GM12878 (cell line): ENCODE results near the gene CEP19.

Source experiments
- ATF7 ChIP-seq: fragments of 450-650 bp; IDR thresholded peaks from 2 replicates; pipeline ENCODE4 v1.6.1; 2016; ENCODE audit warnings: low read depth, mild to moderate bottlenecking
- BMI1 ChIP-seq: fragments of 450-650 bp; IDR thresholded peaks from 2 replicates; pipeline ENCODE4 v1.6.1; 2016; ENCODE audit warnings: mild to moderate bottlenecking, moderate library complexity, borderline replicate concordance
- ETV6 ChIP-seq, 2 experiments: fragments of 450-650 bp in 1 of 2; IDR thresholded peaks in 1 of 2; conservative IDR thresholded peaks in 1 of 2; 2 replicates each; pipeline ENCODE4 v1.6.1; 2014; ENCODE audit warnings: antibody characterized with exemption in 1 of 2, borderline replicate concordance in 1 of 2, low read depth in 1 of 2, mild to moderate bottlenecking in 1 of 2, moderate library complexity in 1 of 2
- JUNB ChIP-seq: IDR thresholded peaks from 2 replicates; pipeline ENCODE4 v1.6.1; 2016; ENCODE audit warnings: antibody characterized with exemption, mild to moderate bottlenecking
- TF ChIP-seq, protein P1 (sequence below), 3 experiments: IDR thresholded peaks in 2 of 3; conservative IDR thresholded peaks in 1 of 3; 2 replicates each; pipeline ENCODE4 v1.5.1; 2011; ENCODE audit warnings: low read depth in 3 of 3, low read length in 3 of 3, mild to moderate bottlenecking in 3 of 3, control low read depth in 2 of 3, moderate library complexity in 2 of 3, inconsistent platforms in 1 of 3, mixed read lengths in 1 of 3; ENCODE audit not compliant: control insufficient read depth in 2 of 3, insufficient read depth in 1 of 3; ENCODE audit errors: extremely low read depth in 1 of 3

DNA sequence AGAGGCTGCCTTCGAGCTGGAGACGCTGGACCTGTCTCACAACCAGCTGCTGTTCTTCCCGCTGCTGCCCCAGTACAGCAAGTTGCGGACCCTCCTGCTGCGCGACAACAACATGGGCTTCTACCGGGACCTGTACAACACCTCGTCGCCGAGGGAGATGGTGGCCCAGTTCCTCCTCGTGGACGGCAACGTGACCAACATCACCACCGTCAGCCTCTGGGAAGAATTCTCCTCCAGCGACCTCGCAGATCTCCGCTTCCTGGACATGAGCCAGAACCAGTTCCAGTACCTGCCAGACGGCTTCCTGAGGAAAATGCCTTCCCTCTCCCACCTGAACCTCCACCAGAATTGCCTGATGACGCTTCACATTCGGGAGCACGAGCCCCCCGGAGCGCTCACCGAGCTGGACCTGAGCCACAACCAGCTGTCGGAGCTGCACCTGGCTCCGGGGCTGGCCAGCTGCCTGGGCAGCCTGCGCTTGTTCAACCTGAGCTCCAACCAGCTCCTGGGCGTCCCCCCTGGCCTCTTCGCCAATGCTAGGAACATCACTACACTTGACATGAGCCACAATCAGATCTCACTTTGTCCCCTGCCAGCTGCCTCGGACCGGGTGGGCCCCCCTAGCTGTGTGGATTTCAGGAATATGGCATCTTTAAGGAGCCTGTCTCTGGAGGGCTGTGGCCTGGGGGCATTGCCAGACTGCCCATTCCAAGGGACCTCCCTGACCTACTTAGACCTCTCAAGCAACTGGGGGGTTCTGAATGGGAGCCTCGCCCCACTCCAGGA is 51.5 kb downstream of the CEP19 start:
- no peak for TF ChIP-seq ETV6 (conservative IDR thresholded peaks at IDR 0.05 in 1 of 2, IDR thresholded peaks at IDR 0.05 in 1 of 2; ENCODE audit: borderline replicate concordance in 1 of 2, low read depth in 1 of 2)
- TF ChIP-seq BMI1, result no peak
- TF ChIP-seq, protein P1, sequence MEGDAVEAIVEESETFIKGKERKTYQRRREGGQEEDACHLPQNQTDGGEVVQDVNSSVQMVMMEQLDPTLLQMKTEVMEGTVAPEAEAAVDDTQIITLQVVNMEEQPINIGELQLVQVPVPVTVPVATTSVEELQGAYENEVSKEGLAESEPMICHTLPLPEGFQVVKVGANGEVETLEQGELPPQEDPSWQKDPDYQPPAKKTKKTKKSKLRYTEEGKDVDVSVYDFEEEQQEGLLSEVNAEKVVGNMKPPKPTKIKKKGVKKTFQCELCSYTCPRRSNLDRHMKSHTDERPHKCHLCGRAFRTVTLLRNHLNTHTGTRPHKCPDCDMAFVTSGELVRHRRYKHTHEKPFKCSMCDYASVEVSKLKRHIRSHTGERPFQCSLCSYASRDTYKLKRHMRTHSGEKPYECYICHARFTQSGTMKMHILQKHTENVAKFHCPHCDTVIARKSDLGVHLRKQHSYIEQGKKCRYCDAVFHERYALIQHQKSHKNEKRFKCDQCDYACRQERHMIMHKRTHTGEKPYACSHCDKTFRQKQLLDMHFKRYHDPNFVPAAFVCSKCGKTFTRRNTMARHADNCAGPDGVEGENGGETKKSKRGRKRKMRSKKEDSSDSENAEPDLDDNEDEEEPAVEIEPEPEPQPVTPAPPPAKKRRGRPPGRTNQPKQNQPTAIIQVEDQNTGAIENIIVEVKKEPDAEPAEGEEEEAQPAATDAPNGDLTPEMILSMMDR (IDR thresholded peaks at IDR 0.05 in 2 of 3, conservative IDR thresholded peaks at IDR 0.05 in 1 of 3; ENCODE audit: control insufficient read depth in 2 of 3, extremely low read depth in 1 of 3, insufficient read depth in 1 of 3, low read depth in 3 of 3, low read length in 3 of 3), result no peak
- no peak for TF ChIP-seq JUNB
- TF ChIP-seq ATF7, result no peak
